ENCODE measurements around the gene FGFR3. TPM values are rescaled to one million over a fixed set of nuclear protein-coding genes. Genes with fewer than 3 reads are reported as not detected.

Gene FGFR3
- total RNA-seq, 1 donor from 2014 or later: 11.3 TPM

DNA sequence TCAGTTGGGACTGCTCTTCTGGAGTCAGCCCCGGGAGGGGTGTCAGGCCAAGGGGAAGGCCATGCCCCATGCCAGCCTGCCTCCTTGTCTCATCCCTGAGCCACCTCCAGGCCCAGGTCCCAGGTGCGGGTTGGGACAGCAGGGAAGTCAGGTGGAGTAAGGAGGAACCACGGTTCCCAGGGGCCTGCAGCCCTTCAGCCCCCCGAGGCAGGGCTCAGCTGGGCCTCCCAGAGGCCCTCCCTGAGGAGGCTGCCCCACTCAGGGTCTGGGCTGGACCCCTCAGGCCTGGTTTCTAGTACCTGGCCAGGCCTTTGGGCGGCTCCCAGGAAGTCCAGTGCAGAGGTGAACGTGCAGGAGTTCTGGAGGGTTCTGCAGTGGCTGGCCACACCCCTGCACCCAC, 23.4 kb upstream of the FGFR3 start:
- Mint-ChIP-seq H3K27ac (ENCODE audit: unreplicated experiment) (no peak overlapping the region), H3K36me3 (ENCODE audit: unreplicated experiment) (no peaks in the 10 kb centered on the region), H3K9me3 (ENCODE audit: unreplicated experiment) (no peaks in the 10 kb centered on the region), H3K4me3 (ENCODE audit: unreplicated experiment) (no peak overlapping the region), H3K4me1 (ENCODE audit: low read depth, unreplicated experiment) (no peaks in the 10 kb centered on the region), H3K27me3 (ENCODE audit: unreplicated experiment) (no peaks in the 10 kb centered on the region)
- TF ChIP-seq, protein P1, sequence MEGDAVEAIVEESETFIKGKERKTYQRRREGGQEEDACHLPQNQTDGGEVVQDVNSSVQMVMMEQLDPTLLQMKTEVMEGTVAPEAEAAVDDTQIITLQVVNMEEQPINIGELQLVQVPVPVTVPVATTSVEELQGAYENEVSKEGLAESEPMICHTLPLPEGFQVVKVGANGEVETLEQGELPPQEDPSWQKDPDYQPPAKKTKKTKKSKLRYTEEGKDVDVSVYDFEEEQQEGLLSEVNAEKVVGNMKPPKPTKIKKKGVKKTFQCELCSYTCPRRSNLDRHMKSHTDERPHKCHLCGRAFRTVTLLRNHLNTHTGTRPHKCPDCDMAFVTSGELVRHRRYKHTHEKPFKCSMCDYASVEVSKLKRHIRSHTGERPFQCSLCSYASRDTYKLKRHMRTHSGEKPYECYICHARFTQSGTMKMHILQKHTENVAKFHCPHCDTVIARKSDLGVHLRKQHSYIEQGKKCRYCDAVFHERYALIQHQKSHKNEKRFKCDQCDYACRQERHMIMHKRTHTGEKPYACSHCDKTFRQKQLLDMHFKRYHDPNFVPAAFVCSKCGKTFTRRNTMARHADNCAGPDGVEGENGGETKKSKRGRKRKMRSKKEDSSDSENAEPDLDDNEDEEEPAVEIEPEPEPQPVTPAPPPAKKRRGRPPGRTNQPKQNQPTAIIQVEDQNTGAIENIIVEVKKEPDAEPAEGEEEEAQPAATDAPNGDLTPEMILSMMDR (IDR thresholded peaks at IDR 0.05; ENCODE audit: partially characterized antibody, unreplicated experiment): no peak
- DNase-seq: no peak

DNA sequence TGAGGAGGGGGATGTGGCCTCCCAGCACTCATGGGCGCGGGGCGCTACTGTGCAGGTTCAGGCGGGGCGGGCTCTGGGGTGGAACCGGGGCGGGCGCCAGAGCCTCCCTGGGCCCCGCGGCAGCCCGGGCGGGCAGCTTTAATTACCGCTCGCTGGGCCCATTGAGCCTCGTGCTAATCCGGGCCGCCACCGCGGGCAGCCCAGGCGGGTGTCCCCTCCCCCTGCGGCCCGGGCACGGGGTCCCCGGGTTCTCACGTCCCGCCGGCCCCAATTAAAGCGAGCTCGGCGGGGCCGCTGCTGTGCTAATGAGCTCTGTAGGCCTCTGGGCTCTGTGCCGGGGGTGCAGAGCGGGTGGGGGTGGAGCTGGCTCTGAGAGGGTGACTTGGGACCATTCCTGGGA, 22.8 kb upstream of the FGFR3 start:
- DNase-seq: no peak
- H3K36me3 Mint-ChIP-seq (ENCODE audit: unreplicated experiment): no peaks in the 10 kb centered on the region
- no peak overlapping the region for H3K27ac Mint-ChIP-seq (ENCODE audit: unreplicated experiment)
- no peaks in the 10 kb centered on the region for H3K9me3 Mint-ChIP-seq (ENCODE audit: unreplicated experiment)
- no peaks in the 10 kb centered on the region for H3K27me3 Mint-ChIP-seq (ENCODE audit: unreplicated experiment)
- H3K4me1 Mint-ChIP-seq (ENCODE audit: low read depth, unreplicated experiment): no peaks in the 10 kb centered on the region
- H3K4me3 Mint-ChIP-seq (ENCODE audit: unreplicated experiment): no peak overlapping the region
- TF ChIP-seq, protein P1 (IDR thresholded peaks at IDR 0.05; ENCODE audit: partially characterized antibody, unreplicated experiment): no peak

DNA sequence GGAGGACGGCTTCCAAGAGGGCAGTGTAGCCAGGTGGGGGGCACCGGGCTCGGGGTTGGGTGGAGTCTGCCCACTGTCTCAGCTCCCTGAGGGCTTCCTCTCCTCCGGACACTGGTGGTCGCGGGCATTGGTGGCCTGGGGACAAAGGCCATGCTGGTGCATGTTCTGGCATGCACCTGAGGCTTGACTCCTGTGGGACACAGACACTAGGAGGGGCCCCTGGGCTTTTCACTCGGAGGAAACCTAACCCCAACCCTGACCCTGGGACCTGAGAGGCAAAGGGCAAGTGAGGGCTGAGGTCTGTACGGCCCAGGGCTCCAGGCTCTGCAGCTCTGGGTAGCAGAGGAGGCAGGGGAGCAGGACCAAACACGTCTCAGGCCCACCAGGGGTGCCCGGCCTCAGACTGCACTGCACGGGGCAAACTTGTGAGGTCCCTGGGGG, 22.3 kb upstream of the FGFR3 start:
- DNase-seq: no peak
- peaks cover 1% of the 10 kb centered on the region for H3K27me3 Mint-ChIP-seq (ENCODE audit: unreplicated experiment)
- no peak overlapping the region for H3K4me3 Mint-ChIP-seq (ENCODE audit: unreplicated experiment)
- no peaks in the 10 kb centered on the region for H3K4me1 Mint-ChIP-seq (ENCODE audit: low read depth, unreplicated experiment)
- H3K27ac Mint-ChIP-seq (ENCODE audit: unreplicated experiment): no peak overlapping the region
- H3K36me3 Mint-ChIP-seq (ENCODE audit: unreplicated experiment): no peaks in the 10 kb centered on the region
- TF ChIP-seq, protein P1 (IDR thresholded peaks at IDR 0.05; ENCODE audit: partially characterized antibody, unreplicated experiment): no peak
- no peaks in the 10 kb centered on the region for H3K9me3 Mint-ChIP-seq (ENCODE audit: unreplicated experiment)

DNA sequence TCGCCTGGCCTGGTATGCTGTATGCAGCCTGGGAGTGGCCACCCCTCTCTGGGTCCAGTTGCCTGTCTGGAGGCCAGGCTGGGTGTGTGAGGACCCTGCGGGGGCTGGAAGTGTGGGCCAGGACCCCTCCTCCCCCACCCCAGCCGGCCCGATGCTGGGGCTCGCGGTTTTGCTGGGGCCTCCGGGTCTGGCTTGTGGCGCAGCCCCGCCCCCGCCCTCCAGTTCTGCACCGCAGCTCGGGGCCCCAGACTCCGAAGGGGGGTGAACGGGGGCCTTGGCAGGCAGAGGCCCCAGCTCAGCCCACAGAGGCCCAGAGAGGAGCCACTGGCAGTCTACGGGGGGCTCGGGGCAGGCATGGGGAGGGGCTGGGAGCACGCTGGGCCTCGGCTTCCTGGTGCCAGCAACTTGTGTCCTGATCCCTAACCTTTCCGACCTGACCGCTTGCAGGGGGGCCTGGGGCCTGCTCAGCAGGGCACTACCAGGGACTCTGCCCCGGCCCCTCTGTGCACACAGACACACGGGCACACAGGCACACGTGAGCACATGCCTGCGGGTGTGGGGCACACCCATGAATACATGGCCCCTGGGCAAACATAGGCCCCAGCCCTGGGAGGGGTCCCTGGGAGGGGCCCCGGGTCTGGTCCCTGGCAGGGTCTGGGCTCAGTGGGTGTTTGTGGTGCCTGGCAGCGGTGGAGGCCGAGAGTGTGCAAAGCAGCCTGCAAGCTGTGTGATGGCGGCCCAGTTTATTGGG, 21.4 kb upstream of the FGFR3 start:
- Mint-ChIP-seq H3K27me3 (ENCODE audit: unreplicated experiment) (peaks cover 1% of the 10 kb centered on the region), H3K9me3 (ENCODE audit: unreplicated experiment) (no peaks in the 10 kb centered on the region), H3K27ac (ENCODE audit: unreplicated experiment) (no peak overlapping the region), H3K4me1 (ENCODE audit: low read depth, unreplicated experiment) (no peaks in the 10 kb centered on the region), H3K36me3 (ENCODE audit: unreplicated experiment) (no peaks in the 10 kb centered on the region), H3K4me3 (ENCODE audit: unreplicated experiment) (no peak overlapping the region)
- no peak for DNase-seq
- TF ChIP-seq, protein P1 (IDR thresholded peaks at IDR 0.05; ENCODE audit: partially characterized antibody, unreplicated experiment): no peak

DNA sequence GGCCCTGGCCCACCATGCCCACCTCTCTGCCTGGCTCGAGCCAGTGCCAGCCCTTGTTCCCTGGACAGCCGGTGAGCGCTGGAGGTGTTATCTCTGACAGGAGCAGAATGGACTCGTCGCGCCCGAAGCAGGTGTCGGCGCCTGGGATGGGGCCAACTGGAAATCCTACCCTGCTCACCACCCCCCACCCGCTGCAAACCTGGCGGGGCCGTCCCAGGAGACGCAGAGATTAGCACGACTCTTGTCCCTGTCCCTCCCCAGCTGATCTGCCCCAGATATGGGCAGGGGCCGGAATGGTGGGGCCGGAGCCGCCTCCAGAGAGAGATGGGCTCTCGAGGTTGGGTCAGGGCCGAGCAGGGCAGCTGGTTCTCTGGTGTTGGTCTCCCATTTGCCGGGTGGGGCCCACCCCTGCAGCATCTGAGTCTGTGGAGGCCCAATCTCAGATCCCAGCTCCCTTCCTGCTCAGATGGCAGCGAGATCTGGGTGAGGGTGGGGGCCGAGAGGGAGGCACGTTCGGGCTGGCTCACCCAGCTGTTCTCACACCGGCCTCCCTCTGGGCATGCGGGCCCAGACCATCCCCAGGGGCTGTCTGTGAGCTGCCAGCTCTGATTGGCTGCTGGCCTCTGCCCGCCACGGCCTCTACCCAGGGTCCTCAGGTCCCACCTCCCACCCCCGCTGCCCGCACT, 20.1 kb upstream of the FGFR3 start:
- DNase-seq: no peak
- H3K36me3 Mint-ChIP-seq (ENCODE audit: unreplicated experiment): no peaks in the 10 kb centered on the region
- no peak overlapping the region for H3K27ac Mint-ChIP-seq (ENCODE audit: unreplicated experiment)

More for the DNA sequence above, 20.1 kb upstream of the FGFR3 start:
- TF ChIP-seq, protein P1 (IDR thresholded peaks at IDR 0.05; ENCODE audit: partially characterized antibody, unreplicated experiment): no peak
- Mint-ChIP-seq H3K27me3 (ENCODE audit: unreplicated experiment) (peaks cover 1% of the 10 kb centered on the region), H3K4me1 (ENCODE audit: low read depth, unreplicated experiment) (no peaks in the 10 kb centered on the region), H3K4me3 (ENCODE audit: unreplicated experiment) (no peak overlapping the region), H3K9me3 (ENCODE audit: unreplicated experiment) (no peaks in the 10 kb centered on the region)
